IMR-90 (cell line): ENCODE results near the gene RYR1. TPM values are rescaled to one million over a fixed set of nuclear protein-coding genes. Genes with fewer than 3 reads are reported as not detected.

Experiments used
- ATAC-seq: fragments of 200-7000 bp; cut with Tn5 transposase; 2 replicates; pipeline ENCODE4 v1.9.1; 2020; ENCODE audit warnings: low read depth, mild to moderate bottlenecking, moderate library complexity
- BruUV-seq: library from RNA; stranded (reverse); fragments of 400-500 nt; replicated peaks from 2 replicates; lab custom pipeline; 2021; lab: Mats Ljungman, UMichigan
- CTCF ChIA-PET: fragments of 300-600 bp; formaldehyde crosslinking; extraction: SDS; loops from one replicate; lab custom pipeline; 2021; ENCODE audit warnings: antibody characterized with exemption; lab: Yijun Ruan, JAX
- POLR2A ChIA-PET: fragments of 300-600 bp; sonication (Branson Sonifier 250); formaldehyde crosslinking; loops from one replicate; lab custom pipeline; 2022; ENCODE audit warnings: antibody characterized with exemption; ENCODE audit not compliant: unreplicated experiment; lab: Charles Lee
- DNase-seq: peaks from one replicate; pipeline ENCODE4 v3.0.0; 2013
- H2AFZ ChIP-seq: replicated peaks from 2 replicates; pipeline ENCODE3; 2013; ENCODE audit warnings: low read length, mild to moderate bottlenecking; ENCODE audit not compliant: poor library complexity
- H2AK5ac ChIP-seq: 2 replicates; pipeline ENCODE4 v1.6.1; 2013; ENCODE audit warnings: low read depth, low read length, inconsistent platforms
- H2AK9ac ChIP-seq: replicated peaks from 2 replicates; pipeline ENCODE3; 2013; ENCODE audit warnings: mild to moderate bottlenecking, low read depth, low read length, moderate library complexity; ENCODE audit not compliant: poor library complexity
- H2BK120ac ChIP-seq: 2 replicates; pipeline ENCODE4 v1.6.1; 2013; ENCODE audit warnings: low read depth, low read length, inconsistent platforms
- H2BK15ac ChIP-seq: 3 replicates; pipeline ENCODE4 v1.6.1; 2013; ENCODE audit warnings: low read depth, low read length, inconsistent platforms
- H2BK20ac ChIP-seq: 2 replicates; pipeline ENCODE4 v1.6.1; 2013; ENCODE audit warnings: low read depth, mild to moderate bottlenecking, inconsistent platforms, low read length, moderate library complexity
- H2BK5ac ChIP-seq: 2 replicates; pipeline ENCODE4 v1.6.1; 2013; ENCODE audit warnings: mild to moderate bottlenecking, low read depth, low read length, inconsistent platforms; ENCODE audit not compliant: poor library complexity, severe bottlenecking
- H3K14ac ChIP-seq: replicated peaks from 2 replicates; pipeline ENCODE4 v1.6.1; 2013; ENCODE audit warnings: low read depth, low read length, inconsistent platforms
- H3K18ac ChIP-seq: 2 replicates; pipeline ENCODE4 v1.6.1; 2013; ENCODE audit warnings: low read depth, low read length, control low read depth
- H3K23ac ChIP-seq: 2 replicates; pipeline ENCODE4 v1.6.1; 2013; ENCODE audit warnings: low read depth, low read length, inconsistent platforms
- H3K27ac ChIP-seq: 2 replicates; pipeline ENCODE4 v1.5.1; 2013; ENCODE audit warnings: mild to moderate bottlenecking, control low read depth, low read length; ENCODE audit not compliant: insufficient read depth
- H3K27me3 ChIP-seq: 2 replicates; pipeline ENCODE4 v1.6.1; 2013; ENCODE audit warnings: low read length; ENCODE audit not compliant: control insufficient read depth, insufficient read depth
- H3K36me3 ChIP-seq: 2 replicates; pipeline ENCODE4 v1.6.1; 2013; ENCODE audit warnings: low read length, mixed read lengths; ENCODE audit not compliant: control insufficient read depth, insufficient read depth
- H3K4ac ChIP-seq: 2 replicates; pipeline ENCODE4 v1.6.1; 2013; ENCODE audit warnings: low read depth, low read length, inconsistent platforms
- H3K4me1 ChIP-seq: 2 replicates; pipeline ENCODE4 v1.6.1; 2013; ENCODE audit warnings: low read length, mixed read lengths; ENCODE audit not compliant: control insufficient read depth, insufficient read depth
- H3K4me2 ChIP-seq: 2 replicates; pipeline ENCODE4 v1.6.1; 2013; ENCODE audit warnings: low read depth, mild to moderate bottlenecking, control low read depth, low read length, moderate library complexity
- H3K4me3 ChIP-seq: 2 replicates; pipeline ENCODE4 v1.5.1; 2013; ENCODE audit warnings: low read depth, mild to moderate bottlenecking, control low read depth, low read length, moderate library complexity; ENCODE audit not compliant: insufficient read depth
- H3K56ac ChIP-seq: 2 replicates; pipeline ENCODE4 v1.6.1; 2013; ENCODE audit warnings: low read length, inconsistent platforms; ENCODE audit not compliant: insufficient read depth; ENCODE audit errors: extremely low read depth
- H3K79me1 ChIP-seq, 2 experiments: 2 replicates each; pipeline ENCODE4 v1.6.1; 2013; ENCODE audit warnings: low read length in 2 of 2, inconsistent platforms in 1 of 2, low read depth in 1 of 2
- H3K9ac ChIP-seq: 2 replicates; pipeline ENCODE4 v1.6.1; 2013; ENCODE audit warnings: low read depth, low read length, control low read depth
- H3K9me1 ChIP-seq: 2 replicates; pipeline ENCODE4 v1.6.1; 2013; ENCODE audit warnings: low read length, inconsistent platforms; ENCODE audit not compliant: insufficient read depth
- H3K9me3 ChIP-seq: 2 replicates; pipeline ENCODE4 v1.6.1; 2013; ENCODE audit warnings: low read length; ENCODE audit not compliant: control insufficient read depth, insufficient read depth
- H4K20me1 ChIP-seq: 2 replicates; pipeline ENCODE4 v1.6.1; 2013; ENCODE audit warnings: low read length, inconsistent platforms; ENCODE audit not compliant: insufficient read depth
- H4K5ac ChIP-seq: 2 replicates; pipeline ENCODE4 v1.6.1; 2013; ENCODE audit warnings: mild to moderate bottlenecking, low read depth, low read length, control low read depth
- H4K8ac ChIP-seq, 2 experiments: 2 replicates each; pipeline ENCODE4 v1.6.1; 2013; ENCODE audit warnings: low read depth in 2 of 2, low read length in 2 of 2, control low read depth in 1 of 2, inconsistent platforms in 1 of 2
- H4K91ac ChIP-seq: 2 replicates; pipeline ENCODE4 v1.6.1; 2013; ENCODE audit warnings: low read depth, low read length, inconsistent platforms; ENCODE audit not compliant: insufficient read depth
- CEBPB ChIP-seq: IDR thresholded peaks from 2 replicates; pipeline ENCODE4 v1.6.1; 2012; ENCODE audit warnings: low read depth, low read length, improper control_type of control experiment
- CTCF ChIP-seq: conservative IDR thresholded peaks from 2 replicates; pipeline ENCODE4 v1.5.1; 2012; ENCODE audit warnings: mild to moderate bottlenecking, low read depth, low read length, improper control_type of control experiment
- USF2 ChIP-seq: fragments of 150-350 bp; IDR thresholded peaks from 2 replicates; pipeline ENCODE4 v1.6.1; 2017; ENCODE audit warnings: mild to moderate bottlenecking, antibody characterized with exemption, low read length, low read depth
- WGBS, 2 experiments: methylation state at CpG; one replicate each; pipeline versions ENCODE4 v1.1.5 to v1.1.7; 2013; ENCODE audit warnings: missing lambda C conversion rate in 2 of 2; ENCODE audit not compliant: insufficient read length in 1 of 2; ENCODE audit errors: extremely low coverage in 2 of 2; 5-methylcytosine and 5-hydroxymethylcytosine counted together
- dilution Hi-C: fragments of 300-500 bp; cut with HindIII; formaldehyde crosslinking; loops from one replicate; pipeline ENCODE4 v1.14.3; 2018; ENCODE audit warnings: low sequenced_read_pairs; ENCODE audit not compliant: unreplicated experiment
- in situ Hi-C: fragments of 300-500 bp; cut with MboI; formaldehyde crosslinking; loops from 3 replicates; pipeline ENCODE4 v1.14.3; 2019; ENCODE audit warnings: low sequenced_read_pairs, inconsistent platforms, mixed read lengths
- intact Hi-C: fragments of 100-400 bp; cut with micrococcal nuclease; formaldehyde crosslinking; loops from 2 replicates; pipeline ENCODE4 v1.10.0; 2022
- polyA plus RNA-seq, 3 experiments: library from polyadenylated mRNA; depleted of rRNA; stranded (reverse); fragments of >200 nt; gene quantifications; 2 replicates each; pipeline ENCODE4 v1.2.3, GENCODE V29; 2012; ENCODE audit warnings: low replicate concordance in 1 of 3
- total RNA-seq: library from RNA; depleted of rRNA; stranded (reverse); fragments of >200 nt; gene quantifications from 2 replicates; pipeline ENCODE4 v1.2.3, GENCODE V29; 2012

Gene RYR1
- total and polyA plus RNA-seq, 2 of the 4 experiments (the other 2 are of a cell fraction), result not detected

GRCh38 chr19:38523319-38523718 is 89.8 kb downstream of the RYR1 start:
- Histone ChIP-seq H3K9ac (no peak overlapping the region), H4K91ac (no peak overlapping the region), H2BK5ac (no peak overlapping the region), H3K27me3 (peaks cover 9% of the 10 kb centered on the region; the same call in 1 of the 2 replicates), H2AFZ (no peak overlapping the region), H3K79me1 (no peaks in the 10 kb centered on the region), H3K4me1 (no peaks in the 10 kb centered on the region), H4K5ac (no peak overlapping the region), H3K27ac (no peak overlapping the region), H3K9me1 (no peaks in the 10 kb centered on the region), H3K18ac (no peak overlapping the region), H4K20me1 (no peaks in the 10 kb centered on the region), H4K8ac (no peak overlapping the region), H2BK120ac (no peak overlapping the region), H3K14ac (no peak overlapping the region), H3K4me3 (no peak overlapping the region), H3K56ac (no peak overlapping the region), H2BK20ac (no peak overlapping the region), H3K36me3 (no peaks in the 10 kb centered on the region), H2BK15ac (no peak overlapping the region), H3K4me2 (no peak overlapping the region), H3K9me3 (no peaks in the 10 kb centered on the region), H2AK9ac (peak overlapping the region; percentile 16), H3K4ac (no peak overlapping the region), H2AK5ac (no peak overlapping the region), H3K23ac (no peak overlapping the region)
- in situ Hi-C loops, result no loop called here
- ChIA-PET CTCF (no interaction called here), POLR2A (no interaction called here)
- intact Hi-C loops, result no loop called here
- BruUV-seq, result no TSS peak
- no peak for TF ChIP-seq USF2
- TF ChIP-seq CTCF, result no peak
- no peak for TF ChIP-seq CEBPB
- ATAC-seq (no peak), DNase-seq (no peak)
- WGBS, 2 experiments, result 60% methylated on average over 1 of the region's 3 CpGs; no CpG with 5 or more reads in 1 of the 2 experiments
- dilution Hi-C loops, result no loop called here
